ENCODE measurements around the gene ITPR2.

The ITPR2 gene

GRCh38 chr12:26841085-26841484 lies 8.1 kb upstream of the ITPR2 start:
- Histone ChIP-seq H3K36me3 (ENCODE audit: insufficient read depth, low read length) (no peaks in the 10 kb centered on the region), H3K27ac (ENCODE audit: low read depth, low read length, poor library complexity, severe bottlenecking) (peak overlapping the region; percentile 5), H3K4me1 (ENCODE audit: insufficient read depth, low read length, severe bottlenecking) (peaks cover 50% of the 10 kb centered on the region), H3K79me2 (ENCODE audit: insufficient read depth, low read length) (no peaks in the 10 kb centered on the region), H3F3A (ENCODE audit: insufficient read depth, low read length) (0 out of 2 replicates have a peak, but pooled peaks cover 4% of the 10 kb centered on the region), H3K9me3 (ENCODE audit: low read length) (no peaks in the 10 kb centered on the region), H3K9ac (ENCODE audit: low read length) (no peak overlapping the region), H3K27me3 (ENCODE audit: insufficient read depth, low read length) (no peaks in the 10 kb centered on the region), H3K4me3 (ENCODE audit: low read depth, low read length, poor library complexity, severe bottlenecking) (no peak overlapping the region), H3K4me2 (ENCODE audit: low read length) (no peak overlapping the region), H3K9me2 (ENCODE audit: low read depth, low read length) (no peaks in the 10 kb centered on the region), H4K20me1 (ENCODE audit: insufficient read depth, low read length) (no peaks in the 10 kb centered on the region), H2AFZ (ENCODE audit: low read length) (no peak overlapping the region)
- TF ChIP-seq CTCF (IDR thresholded peaks at IDR 0.05; ENCODE audit: low read length) (no peak), EZH2 (IDR thresholded peaks at IDR 0.05; ENCODE audit: borderline replicate concordance, low read length) (no peak)

GRCh38 chr12:26839512-26839911 lies 6.5 kb upstream of the ITPR2 start:
- no peak overlapping the region for H2AFZ ChIP-seq (ENCODE audit: low read length)
- no peak overlapping the region for H3K4me3 ChIP-seq (ENCODE audit: low read depth, low read length, poor library complexity, severe bottlenecking)
- H3K36me3 ChIP-seq (ENCODE audit: insufficient read depth, low read length) = no peaks in the 10 kb centered on the region
- H3K9me3 ChIP-seq (ENCODE audit: low read length) = no peaks in the 10 kb centered on the region
- H3K27ac ChIP-seq (ENCODE audit: low read depth, low read length, poor library complexity, severe bottlenecking) = no peak overlapping the region
- no peaks in the 10 kb centered on the region for H3K27me3 ChIP-seq (ENCODE audit: insufficient read depth, low read length)
- H3K4me2 ChIP-seq (ENCODE audit: low read length) = no peak overlapping the region
- H4K20me1 ChIP-seq (ENCODE audit: insufficient read depth, low read length) = no peaks in the 10 kb centered on the region
- H3K4me1 ChIP-seq (ENCODE audit: insufficient read depth, low read length, severe bottlenecking) = peaks cover 49% of the 10 kb centered on the region
- 0 out of 2 replicates have a peak, but pooled peaks cover 4% of the 10 kb centered on the region for H3F3A ChIP-seq (ENCODE audit: insufficient read depth, low read length)
- no peaks in the 10 kb centered on the region for H3K9me2 ChIP-seq (ENCODE audit: low read depth, low read length)
- TF ChIP-seq CTCF (IDR thresholded peaks at IDR 0.05; ENCODE audit: low read length) (no peak), EZH2 (IDR thresholded peaks at IDR 0.05; ENCODE audit: borderline replicate concordance, low read length) (no peak)
- H3K9ac ChIP-seq (ENCODE audit: low read length) = no peak overlapping the region
- H3K79me2 ChIP-seq (ENCODE audit: insufficient read depth, low read length) = no peaks in the 10 kb centered on the region

DNA sequence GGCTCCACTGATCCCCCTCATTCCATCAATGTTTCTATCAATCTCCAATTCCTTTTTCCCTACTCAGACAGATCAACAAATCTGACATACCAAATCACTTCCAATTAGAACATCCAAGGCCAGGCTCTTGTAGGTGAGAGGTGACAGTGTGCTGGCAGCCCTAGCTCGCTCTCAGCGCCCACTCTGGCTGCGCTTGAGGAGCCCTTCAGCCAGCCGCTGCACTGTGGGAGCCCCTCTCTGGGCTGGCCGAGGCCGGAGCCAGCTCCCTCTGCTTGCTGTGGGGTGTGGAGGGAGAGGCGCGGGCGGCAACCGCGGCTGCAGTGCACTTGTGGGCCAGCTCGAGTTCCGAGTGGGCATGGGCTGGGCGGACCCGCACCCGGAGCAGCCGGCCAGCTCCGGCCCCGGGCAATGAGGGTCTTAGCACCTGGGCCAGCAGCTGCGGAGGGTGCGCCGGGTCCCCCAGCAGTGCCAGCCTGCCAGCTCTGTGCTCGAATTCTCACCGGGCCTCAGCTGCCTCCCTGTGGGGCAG lies 6.0 kb upstream of the ITPR2 start:
- no peak overlapping the region for H3K4me3 ChIP-seq (ENCODE audit: low read depth, low read length, poor library complexity, severe bottlenecking)

More for the DNA sequence above, 6.0 kb upstream of the ITPR2 start:
- Histone ChIP-seq H3K9me2 (ENCODE audit: low read depth, low read length) (no peaks in the 10 kb centered on the region), H3K4me2 (ENCODE audit: low read length) (no peak overlapping the region), H4K20me1 (ENCODE audit: insufficient read depth, low read length) (no peaks in the 10 kb centered on the region), H3F3A (ENCODE audit: insufficient read depth, low read length) (0 out of 2 replicates have a peak, but pooled peaks cover 4% of the 10 kb centered on the region), H3K79me2 (ENCODE audit: insufficient read depth, low read length) (no peaks in the 10 kb centered on the region), H3K27me3 (ENCODE audit: insufficient read depth, low read length) (no peaks in the 10 kb centered on the region), H3K4me1 (ENCODE audit: insufficient read depth, low read length, severe bottlenecking) (peaks cover 50% of the 10 kb centered on the region), H3K9me3 (ENCODE audit: low read length) (no peaks in the 10 kb centered on the region), H2AFZ (ENCODE audit: low read length) (no peak overlapping the region), H3K9ac (ENCODE audit: low read length) (no peak overlapping the region), H3K36me3 (ENCODE audit: insufficient read depth, low read length) (no peaks in the 10 kb centered on the region), H3K27ac (ENCODE audit: low read depth, low read length, poor library complexity, severe bottlenecking) (no peak overlapping the region)
- TF ChIP-seq EZH2 (IDR thresholded peaks at IDR 0.05; ENCODE audit: borderline replicate concordance, low read length) = no peak
- no peak for TF ChIP-seq CTCF (IDR thresholded peaks at IDR 0.05; ENCODE audit: low read length)

Measured in OCI-LY1 (cell line).